BLaER1 (cell line): ENCODE data around the gene BORA.
"Not testable (repeated sequence)": the region's sequence is repeated elsewhere in the genome, so short reads cannot be mapped to it uniquely, and the experiment has no call there.

Source experiments
- H3K27ac ChIP-seq: shearing (Covaris generic); formaldehyde crosslinking; 2 replicates; pipeline ENCODE4 v1.8.1; 2022
- H3K27me3 ChIP-seq: shearing (Covaris generic); formaldehyde crosslinking; 2 replicates; pipeline ENCODE4 v1.8.1; 2022
- H3K36me3 ChIP-seq: shearing (Covaris generic); formaldehyde crosslinking; 2 replicates; pipeline ENCODE4 v1.8.1; 2022
- H3K4me1 ChIP-seq: shearing (Covaris generic); formaldehyde crosslinking; 2 replicates; pipeline ENCODE4 v1.8.1; 2022
- H3K4me2 ChIP-seq: shearing (Covaris generic); formaldehyde crosslinking; 2 replicates; pipeline ENCODE4 v1.8.1; 2022
- H3K4me3 ChIP-seq: shearing (Covaris generic); formaldehyde crosslinking; 2 replicates; pipeline ENCODE4 v1.8.1; 2022
- H3K9ac ChIP-seq: shearing (Covaris generic); formaldehyde crosslinking; 2 replicates; pipeline ENCODE4 v1.8.1; 2022
- H3K9me3 ChIP-seq: shearing (Covaris generic); formaldehyde crosslinking; 2 replicates; pipeline ENCODE4 v1.8.1; 2022
- H4K20me1 ChIP-seq: shearing (Covaris generic); formaldehyde crosslinking; 2 replicates; pipeline ENCODE4 v1.8.1; 2022
- Cebpa-rat ChIP-seq: shearing (Covaris generic); IDR thresholded peaks from 2 replicates; pipeline ENCODE4 v1.8.1; 2022

Gene BORA

GRCh38 chr13:72757792-72758535, 30.2 kb downstream of the BORA start:
- no peak overlapping the region for H3K4me3 ChIP-seq
- H3K4me2 ChIP-seq: no peak overlapping the region
- peaks cover 98% of the 10 kb centered on the region for H3K36me3 ChIP-seq
- peaks cover 33% of the 10 kb centered on the region for H4K20me1 ChIP-seq
- no peaks in the 10 kb centered on the region for H3K27me3 ChIP-seq
- no peak for TF ChIP-seq Cebpa-rat
- H3K27ac ChIP-seq: no peak overlapping the region
- no peaks in the 10 kb centered on the region for H3K9me3 ChIP-seq
- H3K9ac ChIP-seq: no peak overlapping the region
- H3K4me1 ChIP-seq: no peaks in the 10 kb centered on the region

GRCh38 chr13:72760189-72760588, 32.5 kb downstream of the BORA start:
- H3K9me3 ChIP-seq: no peaks in the 10 kb centered on the region
- no peaks in the 10 kb centered on the region for H3K27me3 ChIP-seq
- H3K4me2 ChIP-seq: no peak overlapping the region
- peaks cover 98% of the 10 kb centered on the region for H3K36me3 ChIP-seq
- TF ChIP-seq Cebpa-rat: no peak
- H4K20me1 ChIP-seq: peaks cover 28% of the 10 kb centered on the region; the same call in 1 of the 2 replicates
- no peaks in the 10 kb centered on the region for H3K4me1 ChIP-seq
- H3K9ac ChIP-seq: no peak overlapping the region
- H3K4me3 ChIP-seq: no peak overlapping the region
- H3K27ac ChIP-seq: no peak overlapping the region

GRCh38 chr13:72763411-72763810, 35.7 kb downstream of the BORA start:
- no peaks in the 10 kb centered on the region for H3K4me1 ChIP-seq
- no peak for TF ChIP-seq Cebpa-rat
- H3K27me3 ChIP-seq: no peaks in the 10 kb centered on the region
- no peak overlapping the region for H3K9ac ChIP-seq
- no peaks in the 10 kb centered on the region for H3K9me3 ChIP-seq
- 0 out of 2 replicates have a peak, but pooled peaks cover 13% of the 10 kb centered on the region for H4K20me1 ChIP-seq
- peaks cover 99% of the 10 kb centered on the region for H3K36me3 ChIP-seq
- no peak overlapping the region for H3K27ac ChIP-seq
- H3K4me3 ChIP-seq: no peak overlapping the region
- H3K4me2 ChIP-seq: no peak overlapping the region

- Histone ChIP-seq H3K4me2 (no peak overlapping the region), H3K9ac (no peak overlapping the region), H3K27ac (no peak overlapping the region), H3K4me3 (no peak overlapping the region), H4K20me1 (peaks cover 48% of the 10 kb centered on the region), H3K27me3 (no peaks in the 10 kb centered on the region), H3K9me3 (no peaks in the 10 kb centered on the region), H3K4me1 (peaks cover 2% of the 10 kb centered on the region), H3K36me3 (peaks cover 91% of the 10 kb centered on the region)
- no peak for TF ChIP-seq Cebpa-rat
Observed at GRCh38 chr13:72774019-72774418, 46.3 kb downstream of the BORA start.

GRCh38 chr13:72781451-72782439, 54.0 kb downstream of the BORA start, which contains the start of the genes DIS3 and PIBF1:
TSS of gene DIS3 (minus strand) at chr13:72781900. CDS start at chr13:72781832, 68 bp downstream.
TSS of gene PIBF1 (plus strand) at chr13:72782133. CDS start at chr13:72783470, 1,337 bp downstream.
- Histone ChIP-seq H3K4me1 (peaks cover 47% of the 10 kb centered on the region), H3K36me3 (peaks cover 42% of the 10 kb centered on the region), H3K4me3 (peak within 1 kb of the TSS; percentile 94), H3K4me2 (peak within 1 kb of the TSS; percentile 90), H3K9me3 (no peaks in the 10 kb centered on the region), H3K9ac (peak within 1 kb of the TSS; percentile 91), H3K27me3 (no peaks in the 10 kb centered on the region), H3K27ac (peak within 1 kb of the TSS; percentile 86), H4K20me1 (peaks cover 71% of the 10 kb centered on the region)
- TF ChIP-seq Cebpa-rat: no peak

- peaks cover 47% of the 10 kb centered on the region for H3K4me1 ChIP-seq
- peak overlapping the region; percentile 90 for H3K4me2 ChIP-seq
- peaks cover 40% of the 10 kb centered on the region for H3K36me3 ChIP-seq
- H3K9ac ChIP-seq: peak overlapping the region; percentile 91
- no peak for TF ChIP-seq Cebpa-rat
- H3K27me3 ChIP-seq: no peaks in the 10 kb centered on the region
- peaks cover 68% of the 10 kb centered on the region for H4K20me1 ChIP-seq
- no peaks in the 10 kb centered on the region for H3K9me3 ChIP-seq
- H3K4me3 ChIP-seq: peak overlapping the region; percentile 94
- peak overlapping the region; percentile 76 for H3K27ac ChIP-seq
Observed at GRCh38 chr13:72782717-72783116, 55.0 kb downstream of the BORA start.

GRCh38 chr13:72784679-72785078, 57.0 kb downstream of the BORA start:
- H3K9me3 ChIP-seq, H3K4me3 ChIP-seq, H3K27me3 ChIP-seq, H3K27ac ChIP-seq, H3K9ac ChIP-seq: not testable (repeated sequence)
- H4K20me1 ChIP-seq: peaks cover 70% of the 10 kb centered on the region
- H3K4me2 ChIP-seq: peak overlapping the region; percentile 90; the same call in 1 of the 2 replicates
- H3K4me1 ChIP-seq: peaks cover 40% of the 10 kb centered on the region
- peaks cover 40% of the 10 kb centered on the region for H3K36me3 ChIP-seq

GRCh38 chr13:72788831-72789230, 61.1 kb downstream of the BORA start:
- no peak overlapping the region for H3K4me3 ChIP-seq
- peaks cover 62% of the 10 kb centered on the region for H4K20me1 ChIP-seq
- no peaks in the 10 kb centered on the region for H3K9me3 ChIP-seq
- no peak overlapping the region for H3K9ac ChIP-seq
- peaks cover 19% of the 10 kb centered on the region for H3K4me1 ChIP-seq
- H3K4me2 ChIP-seq: no peak overlapping the region
- H3K27me3 ChIP-seq: no peaks in the 10 kb centered on the region
- no peak for TF ChIP-seq Cebpa-rat
- H3K36me3 ChIP-seq: peaks cover 74% of the 10 kb centered on the region
- H3K27ac ChIP-seq: no peak overlapping the region

- Histone ChIP-seq H3K9me3 (no peaks in the 10 kb centered on the region), H3K27me3 (no peaks in the 10 kb centered on the region), H3K4me1 (no peaks in the 10 kb centered on the region), H3K9ac (no peak overlapping the region), H3K4me2 (no peak overlapping the region), H4K20me1 (peaks cover 37% of the 10 kb centered on the region), H3K4me3 (no peak overlapping the region), H3K36me3 (peaks cover 78% of the 10 kb centered on the region), H3K27ac (no peak overlapping the region)
- TF ChIP-seq Cebpa-rat: no peak
Observed at GRCh38 chr13:72792640-72793039, 64.9 kb downstream of the BORA start.
